ENCODE results near the gene ABCC12.

- TF ChIP-seq CTCF (IDR thresholded peaks at IDR 0.05; ENCODE audit: low read length) (peak; percentile 91), EZH2 (IDR thresholded peaks at IDR 0.05; ENCODE audit: borderline replicate concordance, low read length) (no peak)
These were observed 9.3 kb upstream of the ABCC12 start for GRCh38 chr16:48164907-48165715.
